ENCODE results near the gene COPZ2.
"Not testable (repeated sequence)": the region's sequence is repeated elsewhere in the genome, so short reads cannot be mapped to it uniquely, and the experiment has no call there.

The COPZ2 gene

DNA sequence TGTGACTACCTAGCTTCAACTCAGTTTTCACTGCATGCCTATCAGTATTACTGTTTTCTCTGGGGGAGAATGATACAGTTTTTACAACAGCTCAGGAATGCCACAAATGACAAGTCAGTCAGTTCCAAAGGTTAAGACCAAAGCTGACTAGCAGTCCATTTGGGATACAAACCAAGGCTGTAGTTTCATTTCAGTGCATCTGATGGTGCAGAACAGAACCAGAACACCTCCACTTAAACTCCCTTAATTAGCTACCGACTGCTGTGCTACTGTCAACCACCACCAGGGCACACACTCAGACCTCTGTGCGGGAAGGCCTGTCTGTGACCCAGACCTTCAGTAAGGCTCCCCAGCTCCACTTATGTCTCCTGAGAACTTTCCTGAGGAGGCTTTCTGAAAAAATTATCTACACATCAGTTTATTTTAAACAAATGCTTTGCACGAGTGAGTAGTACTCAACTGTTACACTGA lies 30.9 kb upstream of the COPZ2 start:
- H3K4me3 ChIP-seq (ENCODE audit: low read depth, low read length): no peak overlapping the region
- H3K9me3 ChIP-seq (ENCODE audit: control insufficient read depth, insufficient read depth, low read depth, low read length): no peaks in the 10 kb centered on the region
- TF ChIP-seq SP3 (tag by site-specific recombination; IDR thresholded peaks at IDR 0.05) (no peak), PRDM1 (tag by site-specific recombination; IDR thresholded peaks at IDR 0.05) (0 out of 2 replicates have a peak, but pooled peaks have one; percentile 41), ZNF600 (tag by site-specific recombination; IDR thresholded peaks at IDR 0.05) (peak; percentile 87)
- H3K27ac ChIP-seq (ENCODE audit: extremely low read depth, low read depth, low read length): 0 out of 2 replicates have a peak overlapping the region, but pooled peaks have one; percentile 26
- H3K36me3 ChIP-seq (ENCODE audit: control insufficient read depth in 2 of 2, insufficient read depth in 1 of 2, low read length in 2 of 2): peaks cover 58 to 90% of the 10 kb centered on the region in 2 experiments
- POLR2A ChIA-PET: interaction anchor here (0.8 to 1.5 kb wide), 4 partner anchors 12 to 43 kb away, joined by 3 to 8 read pairs (median 4); partner anchors contain the start of gene NFE2L1
- no peaks in the 10 kb centered on the region for H3K4me1 ChIP-seq (ENCODE audit: control insufficient read depth, insufficient read depth, low read length)
- CTCF ChIA-PET: interaction anchor here (0.5 to 4.9 kb wide), 12 partner anchors 10 to 262 kb away, joined by 3 to 35 read pairs (median 4); partner anchors contain the start of gene SNX11

GRCh38 chr17:48067808-48068207 lies 30.2 kb upstream of the COPZ2 start:
- ChIA-PET CTCF (interaction anchor here (0.5 to 4.9 kb wide), 13 partner anchors 8 to 263 kb away, joined by 3 to 35 read pairs (median 4); partner anchors contain the start of gene SNX11), POLR2A (interaction anchor here (0.6 to 1.5 kb wide), 5 partner anchors 12 to 673 kb away, joined by 3 to 8 read pairs (median 5); partner anchors contain the start of gene NFE2L1)
- not testable (repeated sequence) for H3K27ac ChIP-seq (ENCODE audit: extremely low read depth, low read depth, low read length); H3K4me1 ChIP-seq (ENCODE audit: control insufficient read depth, insufficient read depth, low read length); H3K4me3 ChIP-seq (ENCODE audit: low read depth, low read length); H3K9me3 ChIP-seq (ENCODE audit: control insufficient read depth, insufficient read depth, low read depth, low read length)
- peaks cover 58 to 90% of the 10 kb centered on the region in 2 experiments for H3K36me3 ChIP-seq (ENCODE audit: control insufficient read depth in 2 of 2, insufficient read depth in 1 of 2, low read length in 2 of 2)

GRCh38 chr17:48067245-48067644 lies 29.6 kb upstream of the COPZ2 start:
- TF ChIP-seq ZNF404 (tag by site-specific recombination; IDR thresholded peaks at IDR 0.05): no peak
- no peak for TF ChIP-seq ZSCAN16 (tag by site-specific recombination; IDR thresholded peaks at IDR 0.05)
- no peak for TF ChIP-seq ZNF768 (tag by site-specific recombination; IDR thresholded peaks at IDR 0.05)
- TF ChIP-seq ZNF121 (tag by site-specific recombination; IDR thresholded peaks at IDR 0.05): peak; percentile 82
- 0 out of 2 replicates have a peak, but pooled peaks have one; percentile 30 for TF ChIP-seq ZNF664 (tag by site-specific recombination; IDR thresholded peaks at IDR 0.05)
- ChIA-PET POLR2A (interaction anchor here (1.4 to 1.5 kb wide), 2 partner anchors 19 to 42 kb away, joined by 5 to 10 read pairs; partner anchors contain the start of gene NFE2L1), CTCF (interaction anchor here (0.8 to 4.9 kb wide), 8 partner anchors 9 to 63 kb away, joined by 3 to 35 read pairs (median 4); no protein-coding TSS in a partner anchor)
- H3K9me3 ChIP-seq (ENCODE audit: control insufficient read depth, insufficient read depth, low read depth, low read length): no peaks in the 10 kb centered on the region
- H3K4me1 ChIP-seq (ENCODE audit: control insufficient read depth, insufficient read depth, low read length): no peaks in the 10 kb centered on the region
- no peak overlapping the region for H3K27ac ChIP-seq (ENCODE audit: extremely low read depth, low read depth, low read length)
- H3K4me3 ChIP-seq (ENCODE audit: low read depth, low read length): no peak overlapping the region
- peaks cover 59 to 91% of the 10 kb centered on the region in 2 experiments for H3K36me3 ChIP-seq (ENCODE audit: control insufficient read depth in 2 of 2, insufficient read depth in 1 of 2, low read length in 2 of 2)

DNA sequence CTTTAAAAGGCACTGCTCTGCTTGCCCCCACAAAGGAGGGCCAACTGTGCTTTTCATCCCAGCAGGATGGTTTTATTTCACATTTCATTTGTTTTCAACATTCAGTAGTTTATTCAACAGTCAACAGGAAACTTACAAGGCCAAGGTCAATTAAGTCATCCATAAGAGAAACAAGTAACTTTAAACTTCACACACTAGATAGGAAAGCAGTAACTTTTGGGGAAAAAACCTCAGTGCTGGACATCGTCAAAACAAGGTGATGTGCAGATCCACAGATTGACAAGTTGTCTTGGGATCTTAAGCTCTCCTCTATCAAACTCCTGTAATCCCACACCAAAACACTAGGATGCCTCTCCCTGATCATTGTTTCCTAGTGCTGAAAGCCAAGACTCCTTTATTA lies 29.1 kb upstream of the COPZ2 start:
- Histone ChIP-seq H3K4me1 (ENCODE audit: control insufficient read depth, insufficient read depth, low read length) (no peaks in the 10 kb centered on the region), H3K9me3 (ENCODE audit: control insufficient read depth, insufficient read depth, low read depth, low read length) (no peaks in the 10 kb centered on the region), H3K4me3 (ENCODE audit: low read depth, low read length) (no peak overlapping the region), H3K27ac (ENCODE audit: extremely low read depth, low read depth, low read length) (no peak overlapping the region), H3K36me3 (ENCODE audit: control insufficient read depth in 2 of 2, insufficient read depth in 1 of 2, low read length in 2 of 2) (peaks cover 56 to 91% of the 10 kb centered on the region in 2 experiments)
- CTCF ChIA-PET: interaction anchor here (0.6 to 4.9 kb wide), 7 partner anchors 9 to 40 kb away, joined by 3 to 35 read pairs (median 4); no protein-coding TSS in a partner anchor
- POLR2A ChIA-PET: interaction anchor here (1.4 kb wide), 1 partner anchor 18 kb away, joined by 10 read pairs; the partner anchor contains the start of gene NFE2L1
- TF ChIP-seq ZNF24 (tag by site-specific recombination; IDR thresholded peaks at IDR 0.05) (no peak), ZBTB7A (tag by site-specific recombination; IDR thresholded peaks at IDR 0.05; ENCODE audit: low read depth) (no peak), ZNF248 (tag by site-specific recombination; IDR thresholded peaks at IDR 0.05) (no peak), KLF9 (tag by site-specific recombination; IDR thresholded peaks at IDR 0.05; ENCODE audit: low read depth) (no peak), ZNF157 (tag by site-specific recombination; IDR thresholded peaks at IDR 0.05) (no peak), ZNF621 (tag by site-specific recombination; IDR thresholded peaks at IDR 0.05) (no peak), ZNF354C (tag by site-specific recombination; IDR thresholded peaks at IDR 0.05; ENCODE audit: borderline replicate concordance, low read depth) (no peak), BCL11B (tag by site-specific recombination; IDR thresholded peaks at IDR 0.05; ENCODE audit: low read depth) (no peak), ZNF549 (tag by site-specific recombination; IDR thresholded peaks at IDR 0.05) (no peak), ZNF560 (tag by site-specific recombination; IDR thresholded peaks at IDR 0.05; ENCODE audit: borderline replicate concordance) (no peak), ZNF510 (tag by site-specific recombination; IDR thresholded peaks at IDR 0.05; ENCODE audit: insufficient replicate concordance) (no peak), ZNF140 (tag by site-specific recombination; IDR thresholded peaks at IDR 0.05) (no peak), ZNF416 (tag by site-specific recombination; IDR thresholded peaks at IDR 0.05) (no peak), ZNF701 (tag by site-specific recombination; IDR thresholded peaks at IDR 0.05) (no peak), ZNF548 (tag by site-specific recombination; IDR thresholded peaks at IDR 0.05) (no peak), ZNF624 (tag by site-specific recombination; IDR thresholded peaks at IDR 0.05) (no peak), SP7 (tag by site-specific recombination; IDR thresholded peaks at IDR 0.05) (no peak)
